ENCODE measurements around the gene C17orf114.

C17orf114 gene

DNA sequence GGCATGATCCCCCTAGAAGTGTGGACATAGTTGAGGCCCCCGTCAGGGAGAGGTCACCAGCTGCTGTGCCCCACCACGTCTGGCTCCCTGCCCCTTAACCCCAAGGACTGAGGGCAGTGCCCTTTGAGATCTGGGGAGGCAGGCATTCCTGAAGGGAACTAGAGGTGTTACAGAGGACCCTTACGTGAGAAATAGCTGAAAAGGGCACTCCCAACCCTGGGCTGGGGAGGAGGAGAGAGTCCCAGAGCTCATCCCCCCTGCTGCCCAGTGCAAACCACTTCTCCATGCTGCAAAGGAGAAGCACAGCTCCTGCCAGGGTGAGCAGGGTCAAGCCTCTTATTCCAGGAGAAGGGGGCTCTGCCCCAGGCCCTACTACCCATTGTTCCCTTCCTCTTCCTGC is 20.7 kb upstream of the C17orf114 start:
- no peak for DNase-seq

DNA sequence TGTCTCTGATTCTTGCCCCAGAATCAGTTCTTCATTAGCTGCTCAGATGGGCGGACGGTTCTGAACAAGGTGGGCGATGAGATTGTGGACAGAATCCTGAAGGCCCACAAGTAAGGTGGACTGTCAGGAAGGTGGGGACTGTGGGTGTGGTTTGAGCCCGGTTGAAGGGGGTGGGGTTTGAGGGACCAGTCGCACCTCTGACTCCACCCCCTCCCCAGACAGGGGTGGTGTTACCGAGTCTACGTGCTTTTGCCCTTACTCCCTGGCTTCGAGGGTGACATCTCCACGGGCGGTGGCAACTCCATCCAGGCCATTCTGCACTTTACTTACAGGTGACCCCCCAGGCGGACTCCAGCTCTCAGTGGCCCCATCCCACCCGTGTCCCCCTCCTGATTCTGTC is 16.1 kb upstream of the C17orf114 start:
- no peak for DNase-seq

DNA sequence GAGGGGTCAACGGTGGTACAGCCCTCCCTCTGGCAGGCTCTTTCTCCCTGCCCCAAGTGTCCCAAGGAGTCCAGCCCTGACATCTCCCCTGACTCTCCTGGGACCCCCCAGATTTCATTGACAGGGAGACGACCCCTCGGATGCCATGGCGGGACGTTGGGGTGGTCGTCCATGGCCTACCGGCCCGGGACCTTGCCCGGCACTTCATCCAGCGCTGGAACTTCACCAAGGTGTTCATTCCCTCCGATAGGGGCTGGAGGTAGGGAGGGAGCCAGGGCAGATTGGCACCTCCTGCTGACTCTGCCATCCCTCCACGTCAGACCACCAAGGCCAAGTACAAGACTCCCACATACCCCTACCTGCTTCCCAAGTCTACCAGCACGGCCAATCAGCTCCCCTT is 14.7 kb upstream of the C17orf114 start:
- DNase-seq, result no peak

DNA sequence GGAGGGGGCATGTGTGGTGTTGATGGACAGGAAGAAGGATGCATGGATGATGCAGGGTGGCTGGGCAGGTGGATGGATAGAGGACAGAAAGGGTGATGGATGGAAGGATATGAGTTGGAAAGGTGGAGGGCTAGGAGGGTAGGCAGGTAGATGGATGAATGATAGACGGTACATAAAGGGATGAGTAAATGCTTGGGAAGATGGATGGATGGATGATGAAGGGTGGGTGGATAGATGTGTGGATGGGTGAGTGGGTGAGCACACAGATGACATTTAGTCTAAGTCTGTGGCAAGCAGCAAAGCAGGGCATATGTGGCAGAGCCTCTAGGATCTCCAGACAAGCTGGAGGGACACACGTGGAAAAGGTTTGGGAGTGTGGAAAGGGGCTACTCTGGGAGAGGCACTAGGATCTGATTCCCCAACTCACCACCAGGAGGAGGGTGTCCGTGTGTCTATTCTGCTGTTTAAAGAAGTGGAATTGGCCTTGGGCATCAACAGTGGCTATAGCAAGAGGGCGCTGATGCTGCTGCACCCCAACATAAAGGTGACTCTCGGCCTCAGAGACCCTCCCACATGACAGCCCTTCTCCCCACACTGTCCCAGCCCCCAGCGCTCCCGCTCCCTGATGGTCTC is 13.0 kb upstream of the C17orf114 start:
- no peak for DNase-seq

DNA sequence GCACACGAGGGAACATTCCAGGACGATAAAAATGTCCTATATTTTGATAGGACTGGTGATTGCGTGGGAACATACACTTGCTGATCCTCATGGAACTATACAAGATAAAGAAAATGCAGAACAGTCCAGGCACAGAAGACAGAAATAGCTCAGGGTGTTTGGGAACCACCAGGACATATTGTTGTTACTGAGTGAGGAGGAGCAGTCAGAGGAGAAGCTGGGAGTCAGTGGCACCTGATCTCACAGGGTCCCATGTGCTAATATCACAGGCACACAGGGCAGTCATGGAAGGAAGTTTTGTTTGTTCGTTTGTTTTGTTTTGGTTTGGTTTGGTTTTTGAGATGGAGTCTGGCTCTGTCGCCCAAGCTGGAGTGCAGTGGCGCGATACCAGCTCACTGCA is 10.6 kb upstream of the C17orf114 start:
- DNase-seq, result no peak

DNA sequence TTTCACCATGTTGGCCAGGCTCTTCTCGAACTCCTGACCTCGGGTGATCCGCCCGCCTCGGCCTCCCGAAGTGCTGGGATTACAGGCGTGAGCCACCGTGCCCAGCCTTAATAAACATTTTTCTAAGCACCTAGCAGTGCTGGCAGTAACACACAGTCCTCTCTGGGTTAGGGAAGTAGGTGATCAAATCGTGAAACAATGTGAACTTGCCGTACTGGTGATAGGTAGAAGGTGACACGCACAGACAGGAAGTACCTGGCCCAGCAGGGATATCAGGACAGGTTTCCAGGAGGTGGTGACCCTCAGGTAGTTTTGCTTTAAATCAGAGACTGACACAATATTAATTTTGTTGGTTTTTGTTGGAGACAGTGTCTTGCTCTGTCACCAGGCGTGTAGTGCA is 9.3 kb upstream of the C17orf114 start:
- no peak for DNase-seq

DNA sequence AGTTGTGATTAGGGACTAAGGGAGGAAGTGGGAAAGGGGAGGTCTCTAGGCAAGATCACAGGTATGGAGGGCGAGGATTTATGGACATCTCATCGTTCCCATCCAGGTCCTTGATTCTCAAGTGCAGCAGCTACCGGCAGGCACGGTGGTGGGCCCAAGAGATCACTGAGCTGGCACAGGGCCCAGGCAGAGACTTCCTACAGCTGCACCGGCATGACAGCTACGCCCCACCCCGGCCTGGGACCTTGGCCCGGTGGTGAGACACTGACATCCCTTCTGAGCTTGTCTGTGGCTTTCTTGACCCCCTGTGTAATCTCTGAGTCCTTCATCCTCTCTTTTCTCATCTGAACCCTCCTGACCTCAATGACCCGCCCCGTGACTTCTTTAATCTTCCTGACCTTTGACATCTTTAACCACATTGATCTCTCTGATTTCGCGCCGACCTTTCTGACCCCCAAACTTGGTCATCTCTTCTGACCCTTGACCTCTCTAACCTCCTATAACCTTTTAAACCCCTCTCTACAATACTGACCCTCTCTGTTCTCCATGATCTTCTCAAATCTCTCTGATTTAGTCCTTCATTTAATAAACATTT is 8.7 kb upstream of the C17orf114 start:
- no peak for DNase-seq

DNA sequence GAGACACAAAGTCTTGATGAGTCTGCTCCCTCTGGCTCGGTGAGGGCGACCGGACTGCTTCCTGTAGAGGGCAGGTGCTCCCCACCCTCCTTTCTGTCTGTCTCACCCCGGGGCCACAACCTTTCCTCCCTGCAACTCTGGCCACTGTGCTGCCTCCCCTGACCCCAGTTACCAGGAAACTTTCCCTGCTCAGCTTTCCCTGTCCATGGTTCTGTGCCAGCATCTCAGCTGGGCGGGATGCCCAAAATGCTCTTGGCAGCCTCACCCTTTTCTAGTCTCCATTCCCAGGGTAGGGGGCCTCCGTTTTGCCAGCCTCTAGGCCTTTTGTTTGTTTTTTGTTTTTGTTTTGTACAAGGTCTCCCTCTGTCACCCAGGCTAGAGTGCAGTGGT is 6.2 kb upstream of the C17orf114 start:
- no peak for DNase-seq

DNA sequence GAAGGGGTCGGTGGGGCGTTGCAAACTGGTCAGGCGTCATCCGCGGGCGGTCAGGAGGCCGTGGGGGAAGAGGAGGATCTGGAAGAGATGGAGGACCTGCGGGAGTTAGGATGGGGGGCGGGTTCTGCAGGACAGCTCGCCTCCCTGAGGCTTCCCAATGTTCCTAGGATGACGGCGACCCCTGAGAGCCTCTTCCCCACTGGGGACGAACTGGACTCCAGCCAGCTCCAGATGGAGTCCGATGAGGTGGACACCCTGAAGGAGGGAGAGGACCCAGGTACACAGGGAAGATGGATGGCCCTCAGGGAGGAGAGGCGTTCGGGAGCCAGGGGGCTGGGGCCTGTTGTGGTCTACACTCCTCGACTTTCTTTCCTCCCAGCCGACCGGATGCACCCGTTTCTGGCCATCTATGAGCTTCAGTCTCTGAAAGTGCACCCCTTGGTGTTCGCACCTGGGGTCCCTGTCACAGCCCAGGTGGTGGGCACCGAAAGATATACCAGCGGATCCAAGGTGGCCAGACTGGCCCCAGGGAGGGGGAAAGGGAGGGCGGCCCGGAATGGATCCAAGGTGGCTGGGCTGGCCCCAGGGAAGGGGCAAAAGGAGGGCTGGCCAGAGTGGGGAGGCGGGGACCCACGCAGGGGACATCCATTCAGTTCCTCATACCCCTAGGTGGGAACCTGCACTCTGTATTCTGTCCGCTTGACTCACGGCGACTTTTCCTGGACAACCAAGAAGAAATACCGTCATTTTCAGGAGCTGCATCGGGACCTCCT is 5.7 kb upstream of the C17orf114 start:
- DNase-seq, result no peak

DNA sequence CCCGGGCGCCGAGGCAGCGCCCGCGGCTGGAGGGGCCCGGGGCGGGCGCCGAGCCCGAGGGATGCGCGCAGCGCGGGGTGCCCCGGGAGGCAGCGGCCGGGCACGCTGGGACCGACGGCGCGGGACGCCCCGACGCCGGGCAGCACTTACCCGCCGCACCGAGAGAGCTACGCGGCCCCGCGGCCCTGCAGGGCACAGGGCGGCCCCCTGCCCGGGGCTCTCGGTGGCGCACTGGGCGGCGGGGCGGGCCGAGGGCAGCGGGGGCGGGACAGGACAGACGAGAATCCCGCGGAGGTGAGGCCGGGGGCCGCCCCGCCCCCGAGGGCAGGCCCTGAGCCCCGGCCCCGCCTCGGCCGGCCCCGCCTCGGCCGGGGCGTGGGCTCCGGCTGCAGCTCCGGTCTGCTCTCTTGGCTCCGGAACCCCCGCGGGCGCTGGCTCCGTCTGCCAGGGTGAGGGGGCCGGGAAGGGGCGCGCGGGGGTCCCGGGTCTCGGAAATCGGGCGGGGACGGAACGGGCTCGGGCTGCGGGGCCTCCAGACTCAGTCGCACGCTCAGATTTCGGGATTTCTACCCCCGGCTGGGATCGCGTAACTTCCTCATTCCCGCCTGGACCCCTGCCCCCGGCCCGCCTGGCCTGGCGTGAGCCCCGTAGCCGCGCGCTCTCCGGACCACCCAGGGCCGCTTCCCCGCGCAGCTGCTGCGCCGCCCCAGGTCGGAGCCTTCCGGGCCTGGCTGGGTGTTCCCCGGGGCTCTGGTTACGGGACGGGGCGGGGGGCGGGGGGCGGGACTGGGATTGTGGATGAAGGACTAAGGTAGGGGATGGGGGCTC is 4.9 kb upstream of the C17orf114 start, which contains the start of gene PLD2:
PLD2 (plus strand) TSS at position 376 of the 828 bp plus-strand sequence. CDS start 621 bp downstream, outside the sequence.
- peak; percentile 92 for DNase-seq

DNA sequence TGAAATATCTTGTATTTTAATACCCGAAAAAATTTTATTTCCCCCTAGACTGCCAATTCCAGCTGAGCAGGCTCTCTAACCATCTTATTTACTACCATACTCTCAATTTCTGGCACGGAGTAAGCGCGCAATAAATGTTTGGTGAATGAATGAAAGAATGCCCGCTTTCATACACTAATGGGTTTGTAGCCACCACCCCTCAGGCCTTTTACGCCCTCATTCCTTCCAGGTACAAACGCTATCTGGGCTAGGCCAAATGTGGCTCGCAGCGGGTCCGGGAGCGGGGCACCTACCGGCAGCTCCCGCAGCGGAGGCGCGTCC is 4.3 kb upstream of the C17orf114 start:
- DNase-seq, result no peak

DNA sequence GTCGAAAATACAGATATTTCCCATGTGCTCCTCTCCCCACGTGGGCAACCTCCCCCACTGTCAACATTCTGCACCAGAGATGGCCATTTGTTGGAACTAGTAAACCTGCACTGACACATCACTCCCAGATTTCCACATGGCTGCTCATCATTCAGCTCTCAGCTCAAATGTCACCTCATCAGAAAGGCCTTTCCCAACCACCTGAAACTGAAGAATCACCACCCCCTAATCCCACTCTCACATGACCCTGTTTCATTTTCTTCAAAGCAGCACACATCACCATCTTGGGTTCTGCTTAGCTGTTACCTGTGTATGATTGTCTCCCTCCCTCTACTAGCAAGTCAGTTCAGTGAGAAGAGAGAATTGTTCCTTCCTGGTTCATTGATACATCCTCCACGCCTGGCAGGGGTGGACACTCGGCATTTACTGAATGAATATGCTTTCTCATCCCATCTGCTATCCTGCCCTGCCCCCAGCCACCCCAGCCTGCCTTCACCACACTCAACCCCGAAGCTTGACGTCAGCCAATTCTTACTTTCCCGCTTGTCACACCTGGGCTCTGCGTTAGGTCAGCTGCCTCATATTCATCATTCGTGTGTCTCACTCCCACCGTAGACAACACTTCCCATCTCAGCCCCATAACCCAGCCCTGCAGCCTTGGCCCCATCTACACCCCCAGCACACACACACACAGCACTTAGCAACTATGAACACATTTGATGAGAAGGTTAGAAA is 1.5 kb downstream of the C17orf114 start:
- no peak for DNase-seq

DNA sequence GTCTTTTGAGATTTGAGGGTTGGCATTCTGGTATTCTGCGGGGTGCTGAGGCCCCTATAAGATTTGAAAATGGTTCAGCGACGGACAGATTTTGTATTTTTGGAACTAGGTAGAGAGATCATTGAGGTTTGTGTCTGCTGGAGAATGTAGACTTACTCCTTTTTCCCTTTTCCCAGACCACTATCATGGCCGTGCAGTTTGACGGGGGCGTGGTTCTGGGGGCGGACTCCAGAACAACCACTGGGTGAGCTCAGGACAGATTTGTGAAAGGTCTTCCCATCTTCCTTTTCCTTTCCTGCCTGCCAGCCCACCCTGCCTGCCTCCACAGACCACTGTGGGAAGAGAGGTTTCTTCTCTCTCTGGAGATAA is 5.6 kb downstream of the C17orf114 start:
- peak; percentile 42 for DNase-seq

DNA sequence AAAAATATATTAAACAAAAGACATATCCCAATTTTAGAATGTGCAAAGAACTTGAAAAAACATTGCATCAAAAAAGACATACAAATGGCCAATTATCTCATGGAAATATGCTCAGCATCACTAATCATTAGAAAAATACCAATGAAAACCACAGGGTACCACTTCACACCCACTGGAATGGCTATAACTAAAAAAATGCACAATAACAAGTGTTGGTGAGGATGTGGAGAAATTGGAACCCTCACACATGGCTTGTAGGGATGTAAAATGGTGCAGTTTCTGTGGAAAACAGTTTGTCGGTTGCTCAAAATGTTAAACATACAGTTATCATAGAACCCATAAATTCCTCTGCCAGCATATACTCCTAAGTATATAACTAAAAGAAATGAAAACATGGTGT is 7.0 kb downstream of the C17orf114 start:
- no peak for DNase-seq

DNA sequence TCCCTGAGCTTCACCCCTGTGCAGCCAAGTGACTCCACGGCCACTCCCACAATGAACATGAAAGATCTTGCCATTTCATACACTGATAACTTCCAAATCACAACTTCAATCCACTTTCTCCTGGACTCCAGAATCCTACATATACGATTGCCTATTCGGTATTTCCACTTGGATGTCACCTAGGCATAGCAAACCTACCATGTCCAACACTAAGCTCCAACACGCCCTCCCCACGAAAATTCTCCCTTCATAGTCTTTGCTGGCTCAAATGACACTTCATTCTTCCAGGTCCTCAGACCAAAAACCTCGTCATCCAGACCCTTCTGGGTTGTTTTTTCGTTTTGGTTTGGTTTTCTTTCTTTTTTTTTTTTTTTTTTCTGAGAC is 11.4 kb downstream of the C17orf114 start:
- no peak for DNase-seq

DNA sequence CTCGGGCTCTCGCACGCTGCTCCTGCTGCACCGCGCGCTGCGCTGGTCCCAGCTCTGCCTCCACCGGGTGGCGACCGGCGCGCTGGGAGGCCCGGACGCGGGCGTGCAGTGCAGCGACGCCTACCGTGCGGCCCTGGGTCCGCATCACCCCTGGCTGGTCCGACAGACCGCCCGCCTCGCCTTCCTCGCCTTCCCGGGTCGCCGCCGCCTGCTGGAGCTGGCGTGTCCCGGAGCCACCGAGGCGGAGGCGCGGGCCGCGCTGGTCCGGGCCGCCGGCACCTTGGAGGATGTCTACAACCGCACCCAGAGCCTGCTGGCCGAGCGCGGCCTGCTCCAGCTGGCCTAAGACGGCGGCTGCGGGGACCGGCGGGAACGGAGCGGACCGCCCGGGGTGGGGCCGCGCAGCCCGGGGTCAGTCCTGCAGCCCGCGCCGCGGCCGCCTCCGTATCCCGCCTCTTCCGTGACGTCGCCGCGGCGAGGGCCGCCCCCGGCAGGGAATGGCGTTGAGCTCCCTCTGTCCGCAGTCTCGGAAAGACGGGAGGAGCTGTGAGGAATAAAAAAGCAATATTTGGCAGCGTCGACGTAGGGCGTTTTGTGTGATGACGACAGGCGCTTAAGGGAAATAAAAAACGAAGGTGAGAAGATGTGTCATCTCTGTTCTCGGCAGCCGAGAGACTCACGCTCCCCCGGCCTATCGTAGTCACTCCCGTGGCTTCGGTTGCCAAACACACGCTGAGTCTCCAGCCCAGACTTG is 12.0 kb downstream of the C17orf114 start:
- DNase-seq, result peak; percentile 82

DNA sequence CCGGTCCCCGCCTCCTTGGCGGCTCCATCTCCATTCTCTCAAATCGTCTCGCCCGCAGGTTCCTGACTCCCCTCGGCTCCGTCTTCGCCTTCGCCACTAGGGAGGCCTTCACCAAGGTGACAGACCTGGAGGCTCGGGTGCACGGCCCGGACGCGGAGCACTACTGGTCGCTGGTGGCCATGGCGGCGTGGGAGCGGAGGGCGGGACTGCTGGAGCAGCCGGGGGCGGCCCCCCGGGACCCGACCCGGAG is 12.5 kb downstream of the C17orf114 start:
- DNase-seq, result no peak

DNA sequence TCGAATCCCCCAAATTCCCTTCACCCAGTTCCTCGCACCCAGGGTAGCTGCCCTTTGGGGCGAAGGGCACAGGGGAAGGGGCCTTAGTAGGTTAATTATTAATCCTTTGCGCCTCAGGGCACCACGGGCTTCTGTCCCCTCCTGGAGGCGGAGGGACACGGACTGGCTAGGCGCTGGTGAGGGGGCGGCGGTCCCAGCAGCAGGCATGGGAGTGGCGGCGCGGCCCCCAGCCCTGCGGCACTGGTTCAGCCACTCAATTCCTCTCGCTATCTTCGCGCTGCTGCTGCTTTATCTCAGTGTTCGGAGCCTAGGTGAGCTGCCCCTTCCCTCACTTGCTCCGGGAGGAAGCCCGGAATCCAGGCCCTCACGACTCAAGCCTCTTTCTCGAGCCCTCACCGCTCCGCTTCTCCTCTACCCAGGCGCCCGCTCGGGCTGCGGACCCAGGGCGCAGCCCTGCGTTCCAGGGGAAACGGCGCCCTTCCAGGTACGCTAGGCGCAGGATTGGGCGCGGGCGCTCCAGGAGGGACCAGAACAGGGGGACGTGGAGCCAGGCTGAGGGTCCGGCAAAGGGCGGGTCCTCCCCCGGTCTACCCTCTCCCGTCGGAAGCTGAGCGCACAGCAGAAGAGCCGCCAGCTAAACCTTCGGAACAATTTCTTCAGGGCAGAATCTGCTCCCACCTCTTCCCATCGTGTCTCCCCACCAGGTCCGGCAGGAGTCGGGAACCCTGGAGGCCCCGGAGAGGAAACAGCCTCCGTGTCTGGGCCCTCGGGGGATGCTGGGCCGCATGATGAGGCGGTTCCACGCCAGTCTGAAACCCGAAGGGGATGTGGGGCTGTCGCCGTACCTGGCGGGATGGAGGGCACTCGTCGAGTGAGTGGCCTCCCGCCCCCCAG is 13.1 kb downstream of the C17orf114 start, which contains the start of gene GLTPD2:
GLTPD2 (plus strand) TSS at position 158 of the 894 bp plus-strand sequence; CDS start at position 206, 48 bp downstream.
- no peak for DNase-seq

DNA sequence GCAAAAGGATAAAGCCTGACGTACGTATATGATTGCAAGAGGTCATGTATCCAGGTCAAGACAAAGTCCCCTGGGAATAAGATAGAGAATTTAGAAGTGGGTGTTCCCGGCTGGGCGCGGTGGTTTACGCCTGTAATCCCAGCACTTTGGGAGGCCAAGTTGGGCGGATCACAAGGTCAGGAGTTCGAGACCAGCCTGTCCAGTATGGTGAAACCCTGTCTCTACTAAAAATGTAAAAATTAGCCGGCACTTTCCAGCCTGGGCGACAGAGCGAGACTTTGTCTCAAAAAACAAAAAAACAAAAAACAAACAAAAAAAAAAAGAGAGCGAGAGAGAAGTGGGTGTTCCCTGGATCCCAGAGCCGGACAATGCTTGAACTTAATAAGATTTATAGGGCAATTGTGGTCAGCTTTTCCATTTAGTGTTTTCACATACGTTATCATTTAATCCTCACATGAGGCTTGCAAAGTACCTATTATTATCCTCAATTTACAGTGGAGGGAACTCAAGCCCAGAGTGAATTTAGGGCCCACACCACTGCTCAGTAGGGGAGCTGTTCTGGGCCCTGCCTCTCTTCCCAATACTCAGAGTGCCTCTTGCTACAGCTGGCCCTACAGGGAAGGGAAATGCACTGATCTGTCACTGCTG is 13.8 kb downstream of the C17orf114 start:
- no peak for DNase-seq

DNA sequence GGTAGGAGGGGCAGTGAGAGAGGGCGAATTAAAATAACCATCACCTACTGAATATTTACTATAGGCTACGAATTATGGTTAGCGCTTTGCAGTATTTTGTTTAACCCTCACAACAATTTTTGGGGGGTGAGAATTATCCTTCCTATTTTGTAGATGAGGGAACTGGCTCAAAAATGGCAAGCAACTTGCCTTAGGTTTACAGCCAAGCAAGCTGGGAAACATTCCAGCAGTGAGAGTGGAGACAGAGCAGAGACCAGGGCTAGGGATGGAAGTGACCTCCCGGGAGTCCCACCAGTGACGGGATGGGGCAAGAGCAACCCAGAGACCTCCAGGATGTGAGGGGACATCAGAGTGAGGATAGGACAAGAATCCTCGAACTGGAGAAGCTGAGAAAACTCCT is 15.6 kb downstream of the C17orf114 start:
- no peak for DNase-seq

DNA sequence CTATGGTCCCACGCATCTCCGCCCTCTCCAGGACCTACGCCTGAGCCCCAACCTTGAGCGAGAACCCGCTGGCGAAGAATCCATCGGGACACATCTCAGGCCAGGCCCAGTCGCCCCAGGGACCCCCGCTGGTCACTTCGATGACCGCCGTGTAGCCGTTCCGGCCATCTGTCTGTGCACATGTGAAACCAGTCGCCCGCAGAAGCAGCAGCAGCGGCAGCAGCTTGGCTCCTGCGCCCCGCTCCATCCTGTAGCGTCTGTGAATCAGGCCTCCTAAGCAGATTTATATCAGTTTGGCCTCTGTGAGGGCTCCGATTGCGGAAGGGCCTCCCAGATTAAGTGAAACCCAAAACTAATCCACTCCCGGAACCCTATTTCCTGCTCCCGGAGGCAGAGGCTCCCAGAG is 16.0 kb downstream of the C17orf114 start, which contains the start of gene VMO1:
VMO1 (minus strand) TSS at position 259 of the 406 bp plus-strand sequence; CDS start at position 247, 12 bp downstream.
- DNase-seq, result no peak
